GM18870 (cell line): ENCODE results near the gene DLG2.

Experiments used
- ATAC-seq: cut with Tn5 transposase; IDR thresholded peaks from one replicate; pipeline ENCODE4 v1.9.1; 2021; ENCODE audit warnings: moderate library complexity; ENCODE audit not compliant: unreplicated experiment

The DLG2 gene

DNA sequence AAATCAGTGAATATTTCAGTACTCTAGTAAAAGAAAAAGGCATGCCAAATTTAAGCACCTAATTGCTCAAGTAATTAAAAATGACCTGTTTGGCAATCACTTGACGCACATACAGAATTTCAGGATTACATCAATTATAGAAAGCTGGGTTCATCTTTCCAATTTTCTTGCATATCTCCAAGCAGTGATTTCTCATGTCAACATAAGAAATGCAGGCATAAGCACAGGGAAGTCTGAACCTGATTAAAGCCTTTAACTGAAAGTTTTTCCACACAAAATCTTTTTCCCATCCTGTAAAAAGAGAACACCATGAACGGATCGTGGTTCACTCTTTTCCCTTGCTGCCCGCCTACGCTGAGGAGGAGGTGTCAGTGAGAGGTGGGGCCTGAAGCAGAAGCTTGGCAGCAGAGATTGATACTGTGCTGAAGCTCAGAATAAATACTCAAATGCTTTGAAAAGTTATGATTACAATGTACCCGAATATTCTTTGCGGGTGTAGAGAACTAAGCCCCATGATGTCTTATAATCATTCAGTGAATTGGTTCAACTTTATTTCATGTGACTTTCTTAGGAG is 1636.9 kb downstream of the DLG2 start:
- ATAC-seq: no peak

DNA sequence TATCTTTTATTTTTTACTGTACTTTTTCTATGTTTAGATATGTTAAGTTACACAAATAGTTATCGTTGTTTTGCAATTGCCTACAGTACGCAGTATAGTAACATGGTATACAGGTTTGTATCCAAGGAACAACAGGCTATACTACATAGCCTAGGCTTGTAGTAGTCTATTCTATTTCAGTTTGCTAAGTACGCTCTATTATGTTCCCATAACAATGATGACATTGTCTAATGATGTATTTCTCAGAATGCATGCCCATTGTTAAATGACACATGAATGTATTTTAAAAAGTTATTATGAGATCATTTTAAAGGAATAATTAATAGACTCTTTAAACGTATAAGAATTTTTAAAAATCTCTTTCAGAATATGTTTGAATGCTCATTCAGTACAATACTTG is 1644.3 kb downstream of the DLG2 start:
- no peak for ATAC-seq

DNA sequence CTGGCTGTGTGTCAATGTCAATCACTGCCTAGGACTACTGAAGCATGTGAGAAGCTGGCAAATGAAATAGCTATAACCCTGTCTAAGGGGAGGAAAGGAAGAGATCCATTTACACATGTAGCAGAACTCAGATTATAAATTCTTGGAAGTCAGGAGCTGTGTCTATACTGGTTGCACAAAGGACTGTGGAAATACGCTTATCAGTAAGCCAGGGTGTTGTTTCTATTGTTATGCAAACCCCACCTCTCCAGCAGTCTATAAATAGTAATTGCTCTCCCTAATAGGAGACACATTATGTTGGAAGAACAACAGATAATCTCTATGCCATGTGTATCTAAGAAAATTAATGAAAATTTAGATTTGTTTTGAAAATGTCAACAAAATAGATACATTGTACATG is 1647.6 kb downstream of the DLG2 start:
- ATAC-seq: no peak

DNA sequence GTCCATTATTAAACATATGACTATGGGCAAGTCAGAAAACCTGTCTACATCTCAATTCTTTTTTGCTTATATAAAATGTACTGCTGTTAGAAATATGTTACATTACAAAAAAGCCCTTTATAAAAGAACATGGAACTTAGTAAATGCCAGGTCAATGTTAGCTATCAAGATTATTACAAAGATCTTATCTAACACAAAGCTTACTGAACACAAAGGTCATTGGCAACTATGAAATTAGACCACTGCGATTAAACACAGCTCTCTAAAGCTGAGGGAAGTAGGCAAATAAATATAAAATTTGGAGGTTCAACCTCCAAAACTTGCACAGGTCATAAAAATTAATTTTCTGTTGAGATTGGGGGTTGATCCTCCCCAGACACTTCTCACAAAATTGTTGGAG is 1648.2 kb downstream of the DLG2 start:
- ATAC-seq: no peak

DNA sequence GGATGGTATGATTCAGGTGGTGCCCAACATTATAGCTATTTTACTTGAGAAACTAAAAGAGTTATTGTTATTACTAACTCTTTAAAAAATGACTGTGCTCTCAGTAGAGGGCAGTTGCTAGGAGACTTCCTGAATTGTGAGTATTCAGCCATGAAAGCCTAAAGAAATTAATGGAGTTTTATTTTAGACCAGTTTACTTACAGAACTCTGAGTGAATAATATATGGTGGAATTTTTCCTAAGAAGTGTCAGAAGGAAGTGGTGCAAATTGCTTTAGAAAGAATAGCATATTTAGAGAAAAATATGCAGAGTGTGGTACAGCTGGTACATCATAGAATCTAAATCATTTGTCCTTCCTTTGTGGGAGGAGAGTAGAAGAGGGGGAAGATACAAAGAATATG is 1651.1 kb downstream of the DLG2 start:
- no peak for ATAC-seq

DNA sequence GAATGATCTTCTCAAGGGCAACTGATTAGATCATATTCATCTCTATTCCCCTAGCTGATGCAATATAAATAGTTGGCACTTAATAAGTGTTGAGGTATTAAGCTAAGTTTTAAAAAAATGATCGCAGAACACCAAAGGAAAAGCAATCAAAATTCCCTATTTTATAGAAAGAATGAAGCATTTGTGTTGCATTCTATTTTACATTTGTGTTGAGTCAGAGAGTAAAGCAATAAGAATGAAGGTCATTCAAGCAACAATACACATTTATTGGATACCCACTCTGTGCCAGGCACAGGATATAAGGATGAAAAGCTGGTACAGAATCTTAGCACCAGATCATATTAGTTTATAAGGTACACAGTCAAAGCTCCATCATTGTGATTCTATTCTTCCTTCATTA is 1654.6 kb downstream of the DLG2 start:
- no peak for ATAC-seq

DNA sequence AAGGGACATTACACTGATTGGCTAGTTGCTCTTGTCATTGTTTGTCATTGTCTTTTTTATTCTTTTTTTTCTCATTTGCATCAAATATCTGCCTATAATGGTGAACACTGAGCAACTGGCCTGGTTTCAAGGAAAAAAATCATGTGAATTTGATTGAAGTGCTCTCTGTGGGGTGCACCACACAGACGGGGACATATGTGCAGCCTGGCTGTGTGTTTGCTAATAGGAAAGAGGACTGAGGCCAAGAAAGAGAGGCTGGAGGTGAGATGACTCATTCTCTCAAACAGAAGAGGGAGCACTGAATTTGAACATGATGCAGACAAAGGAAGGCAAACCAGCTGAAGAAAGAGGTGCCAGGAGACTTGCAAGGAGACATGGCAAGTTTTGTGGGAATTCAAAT is 1656.1 kb downstream of the DLG2 start:
- no peak for ATAC-seq

DNA sequence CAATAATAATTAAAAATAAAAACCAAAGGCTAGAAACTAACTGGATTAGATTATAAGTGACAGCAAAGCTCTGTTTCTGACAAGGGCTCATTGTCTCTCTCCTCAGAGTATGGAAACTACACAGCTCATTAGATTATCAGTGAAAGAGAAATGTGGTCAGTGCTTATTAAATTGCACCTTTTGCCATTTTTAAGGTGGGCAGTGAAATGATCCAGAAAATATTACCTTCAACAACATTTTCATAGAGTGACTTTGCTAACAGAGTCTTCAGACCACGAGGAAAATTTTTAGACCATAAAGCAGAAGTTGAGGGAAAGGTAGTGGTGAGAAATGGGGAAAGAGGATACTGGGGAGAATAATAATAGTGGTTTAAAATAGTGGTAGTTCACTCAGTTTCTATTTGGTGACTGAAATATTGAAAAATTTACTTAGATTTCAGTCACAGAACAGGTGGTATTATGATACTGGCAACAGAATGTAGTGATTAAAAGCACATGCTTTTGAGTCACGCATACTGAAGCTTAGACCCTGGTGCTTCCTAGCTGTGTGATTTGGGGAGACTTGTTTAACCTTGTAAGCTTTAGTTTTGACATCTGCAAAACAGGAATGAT is 1657.0 kb downstream of the DLG2 start:
- ATAC-seq: peak; percentile 83

DNA sequence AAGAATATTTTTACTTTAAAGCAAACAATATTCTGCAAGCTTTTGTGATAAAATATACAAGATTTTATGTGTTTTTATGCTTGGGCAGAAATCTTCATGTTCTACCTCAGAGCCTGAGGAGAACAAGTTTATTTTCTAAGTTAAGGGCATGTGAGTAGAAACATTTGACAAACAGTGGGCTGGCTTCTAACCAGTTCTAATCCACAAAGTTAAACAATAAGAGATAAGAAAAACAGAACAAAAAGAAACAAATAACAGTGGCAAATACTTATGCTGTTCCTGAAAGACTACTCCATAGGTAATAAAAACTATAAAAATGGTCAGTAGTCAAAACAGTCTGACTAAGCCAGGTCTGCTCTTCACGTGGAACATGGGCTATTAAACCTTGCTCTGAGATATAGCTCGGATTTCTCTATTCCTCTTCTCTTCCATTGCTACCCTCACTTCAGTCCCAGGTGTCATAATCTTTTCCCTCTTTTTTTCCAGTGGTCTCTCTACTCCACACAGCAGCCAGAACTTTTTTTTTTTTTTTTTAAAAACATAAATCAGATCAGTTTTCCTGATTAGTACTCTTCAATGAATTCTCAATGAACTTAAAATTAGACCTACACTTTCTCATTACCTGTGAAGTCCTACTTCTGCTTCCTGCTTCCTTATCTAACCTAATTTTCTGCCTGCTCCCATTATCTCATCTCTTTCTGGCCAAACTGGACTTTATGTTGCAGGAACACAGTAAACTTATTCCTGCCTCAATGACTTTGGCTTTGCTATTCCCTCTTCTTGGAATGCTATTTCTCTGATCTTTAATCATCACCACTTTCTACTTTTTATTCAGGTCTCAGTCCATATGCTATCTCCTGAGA is 1669.9 kb downstream of the DLG2 start:
- ATAC-seq: no peak

DNA sequence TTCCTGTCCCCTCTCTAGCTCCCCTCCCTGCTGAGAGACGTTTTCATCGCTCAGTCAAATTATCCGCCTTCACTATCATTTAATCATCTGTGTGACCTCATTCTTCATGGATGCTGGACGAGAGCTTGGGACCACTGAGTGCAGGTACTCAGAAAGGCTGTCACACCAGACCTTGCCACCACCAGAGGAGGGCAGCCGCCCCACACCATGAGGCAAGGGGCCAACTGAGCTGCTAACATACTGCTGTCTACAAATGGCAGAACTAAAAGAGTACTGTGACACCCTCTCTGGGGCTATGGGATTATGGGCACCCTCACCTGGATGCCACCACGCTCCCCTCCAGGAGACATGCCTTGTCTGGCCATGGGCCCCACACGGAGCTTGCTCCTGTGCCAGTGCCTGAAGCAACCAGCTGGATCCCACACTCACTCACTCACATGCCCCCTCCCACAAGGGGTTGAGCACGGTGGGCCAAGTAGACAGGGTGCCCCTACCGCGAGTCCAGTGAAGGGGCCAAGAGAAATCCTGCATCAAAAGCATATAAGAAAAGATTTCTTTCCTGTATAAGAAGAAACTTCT is 1670.9 kb downstream of the DLG2 start:
- ATAC-seq: no peak

DNA sequence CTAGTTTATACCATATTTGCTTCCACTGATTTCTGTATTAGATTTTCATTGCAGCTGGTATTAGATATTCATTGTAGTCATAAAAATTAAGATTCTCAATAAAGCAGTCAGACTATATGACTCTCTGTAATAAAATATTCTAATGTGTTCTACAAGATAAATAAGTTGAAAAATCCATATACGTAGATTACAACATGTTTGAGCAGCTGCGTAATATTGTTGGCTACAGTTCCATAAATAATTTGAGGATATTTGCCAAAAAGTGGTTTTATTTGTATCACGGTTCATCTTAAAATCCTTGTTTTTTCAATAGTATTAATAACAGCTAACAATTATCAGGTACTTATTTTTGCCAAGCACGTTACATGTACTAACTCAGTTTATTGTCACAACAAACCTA is 1672.4 kb downstream of the DLG2 start:
- ATAC-seq: no peak

DNA sequence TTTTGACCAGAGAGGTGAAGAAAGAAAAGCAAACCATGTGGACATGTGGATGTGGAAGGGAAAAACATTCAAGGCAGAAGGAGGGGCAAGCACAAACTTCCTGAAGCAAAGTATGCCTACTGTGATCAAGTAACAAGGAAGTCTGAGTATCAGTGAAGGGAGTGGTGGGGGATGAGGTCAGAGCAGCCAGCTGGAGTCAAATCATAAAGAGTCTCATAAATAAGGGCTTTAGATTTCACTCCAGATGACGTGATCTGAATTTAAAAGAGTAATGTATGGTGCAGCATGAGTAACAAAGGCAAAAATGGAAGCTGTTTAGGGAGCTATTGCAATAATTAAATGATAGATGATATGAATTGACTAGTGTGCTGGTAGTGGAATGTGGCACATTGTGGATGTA is 1675.6 kb downstream of the DLG2 start:
- ATAC-seq: no peak

DNA sequence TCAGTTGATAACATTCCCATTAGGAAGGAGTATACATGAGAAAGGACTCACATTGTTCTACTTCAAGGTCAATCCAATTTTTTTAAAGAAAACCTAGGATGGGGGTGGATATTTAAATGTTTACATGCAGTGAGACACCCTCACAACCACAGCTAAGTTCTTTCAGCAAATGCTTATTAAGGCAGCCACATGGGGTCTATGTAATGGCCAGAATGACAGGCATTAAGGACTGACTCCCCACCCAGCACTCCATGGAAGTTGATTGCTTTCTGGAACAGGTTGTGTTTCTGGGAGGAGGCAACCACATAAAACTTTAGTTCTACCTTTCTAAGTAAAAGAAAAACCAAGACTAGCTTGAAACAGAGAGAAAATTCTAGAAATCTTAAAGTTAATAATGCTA is 1678.9 kb downstream of the DLG2 start:
- ATAC-seq: no peak

DNA sequence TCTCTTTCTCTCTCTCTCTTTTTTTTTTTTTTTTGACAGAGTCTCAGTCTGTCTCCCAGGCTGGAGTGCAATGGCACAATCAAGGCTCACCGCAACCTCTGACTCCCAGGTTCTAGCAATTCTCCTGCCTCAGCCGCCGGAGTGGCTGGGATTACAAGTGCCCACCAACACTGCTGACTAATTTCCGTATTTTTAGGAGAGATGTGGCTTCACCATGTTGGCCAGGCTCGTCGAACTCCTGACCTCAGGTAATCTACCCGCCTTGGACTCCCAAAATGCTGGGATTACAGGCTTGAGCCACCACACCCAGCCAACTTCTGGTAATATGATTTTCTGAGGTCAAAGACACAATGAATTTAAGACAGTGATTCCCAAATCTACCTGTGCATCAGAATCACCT is 1681.2 kb downstream of the DLG2 start:
- ATAC-seq: no peak

DNA sequence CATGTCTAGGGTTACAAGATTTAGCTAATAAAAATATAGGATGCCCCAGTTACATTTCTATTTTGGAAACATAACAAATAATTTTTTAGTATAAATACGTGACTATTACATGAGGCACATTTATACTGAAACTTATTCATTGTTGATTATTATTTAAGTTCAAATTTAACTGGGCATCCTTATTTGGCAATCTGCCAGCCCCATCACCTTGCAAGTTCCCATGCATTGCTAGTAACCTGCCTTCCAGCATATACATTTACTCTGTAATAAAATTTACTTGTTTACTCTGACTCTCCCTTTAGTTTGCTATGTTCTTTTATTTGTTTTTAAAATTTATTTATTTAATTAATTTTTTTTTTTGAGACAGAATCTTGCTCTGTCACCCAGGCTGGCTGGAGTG is 1686.1 kb downstream of the DLG2 start:
- ATAC-seq: no peak

DNA sequence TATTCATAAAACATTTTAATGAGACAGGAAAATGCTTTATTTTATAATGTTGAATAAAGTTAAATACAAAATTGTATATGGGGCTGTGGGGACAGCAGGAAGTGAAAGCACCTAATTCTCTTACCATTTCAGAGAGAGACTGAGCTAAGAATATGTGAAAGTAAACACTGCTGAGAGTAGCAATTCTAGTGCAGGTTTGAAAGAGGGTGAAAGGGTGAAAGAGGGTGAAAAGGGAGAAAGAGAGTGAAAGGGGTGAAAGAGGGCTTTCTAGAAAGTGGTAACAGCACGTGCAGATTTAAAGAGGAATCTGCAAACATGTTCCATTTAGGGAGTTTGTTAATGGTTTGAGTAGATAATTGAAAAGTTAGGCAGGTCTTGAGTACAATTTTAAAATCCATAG is 1689.0 kb downstream of the DLG2 start:
- no peak for ATAC-seq

DNA sequence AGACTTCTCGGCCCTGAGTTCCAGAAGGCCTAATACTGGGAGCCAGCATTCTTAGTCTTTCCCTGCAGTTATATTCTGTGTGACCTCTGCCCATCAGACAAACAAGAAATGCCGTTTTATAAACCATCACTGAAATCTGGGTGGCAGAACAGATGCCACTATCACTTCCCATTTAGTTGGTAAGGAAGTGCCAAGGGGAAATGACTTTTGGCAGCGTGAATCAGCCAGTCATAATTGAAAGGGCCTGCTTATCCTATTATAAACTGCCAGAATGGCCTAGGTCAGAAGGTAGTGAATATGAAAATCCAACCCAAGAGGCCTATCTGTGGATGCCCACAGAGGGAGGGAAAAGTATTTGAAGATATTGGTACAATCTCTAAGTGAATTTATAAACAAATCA is 1694.1 kb downstream of the DLG2 start:
- no peak for ATAC-seq

DNA sequence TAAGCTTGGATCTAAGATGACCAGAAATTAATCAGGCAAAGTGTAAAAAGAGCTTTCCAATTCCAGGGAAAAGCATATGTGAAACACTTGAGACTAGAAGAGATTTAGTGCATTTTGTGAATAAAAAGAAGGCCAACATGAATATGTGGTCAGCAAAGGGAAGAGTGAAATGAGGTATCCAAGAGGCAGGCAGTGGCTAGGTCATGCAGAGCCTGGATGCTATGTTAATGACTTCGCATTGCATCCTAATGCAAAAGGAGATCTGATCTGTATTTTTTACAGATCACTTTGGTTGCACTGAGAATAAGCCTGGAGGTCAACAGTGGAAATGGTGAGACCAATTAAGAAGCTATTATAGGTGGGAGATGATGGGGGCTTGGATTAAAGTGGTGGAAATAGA is 1699.7 kb downstream of the DLG2 start:
- ATAC-seq: no peak

DNA sequence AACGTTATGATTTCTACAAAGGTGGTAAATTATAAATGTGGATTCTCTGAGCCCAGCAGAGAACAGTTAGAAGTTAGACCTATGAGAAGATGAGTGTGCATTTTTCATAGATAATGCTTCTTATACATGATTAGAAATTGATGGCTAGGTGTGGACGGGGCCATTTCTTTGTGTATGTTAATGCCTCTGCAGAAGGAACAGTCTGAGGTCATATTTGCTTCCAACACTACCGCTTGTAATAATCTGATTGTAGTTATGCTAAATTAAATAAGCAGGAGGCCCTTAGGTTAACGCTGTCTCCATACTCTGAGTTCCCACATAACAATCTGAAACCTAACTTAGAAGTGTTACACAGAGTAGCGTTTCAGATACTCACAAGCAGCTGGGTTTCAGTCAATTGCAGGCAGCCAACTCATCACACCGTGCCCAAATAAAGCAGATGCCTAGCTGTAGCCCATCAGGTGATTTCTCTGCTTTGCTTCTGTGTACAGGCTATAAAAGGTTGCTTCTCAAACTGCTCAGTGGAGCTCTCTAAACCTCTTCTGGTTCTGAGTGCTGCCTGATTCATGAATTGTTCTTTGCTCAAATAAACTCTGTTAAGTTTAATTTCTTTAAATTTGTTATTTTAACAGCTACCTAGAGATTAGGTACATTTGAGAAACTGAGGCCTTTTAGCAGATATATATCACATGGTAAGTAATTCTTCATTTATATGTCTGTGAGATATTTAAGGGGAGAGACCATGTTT is 1702.2 kb downstream of the DLG2 start:
- no peak for ATAC-seq

DNA sequence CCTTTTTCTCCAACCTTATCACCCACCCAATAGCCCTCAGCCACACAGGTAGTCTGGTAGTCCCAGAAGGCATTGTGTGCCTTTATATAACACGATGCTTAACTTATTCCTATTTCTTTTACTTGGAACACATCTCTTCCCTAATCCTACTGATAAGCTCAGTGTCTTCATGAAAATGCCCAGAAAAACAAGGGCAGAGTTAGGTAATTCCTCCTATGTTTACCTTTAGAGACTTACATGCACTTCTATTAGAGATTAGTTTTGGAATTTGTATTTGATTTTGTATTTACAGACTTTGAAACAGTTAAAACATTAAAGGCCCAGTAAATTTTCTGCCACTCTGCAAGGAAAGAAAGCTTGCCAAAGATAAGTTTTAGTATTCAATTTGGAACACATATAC is 1703.2 kb downstream of the DLG2 start:
- ATAC-seq: no peak

DNA sequence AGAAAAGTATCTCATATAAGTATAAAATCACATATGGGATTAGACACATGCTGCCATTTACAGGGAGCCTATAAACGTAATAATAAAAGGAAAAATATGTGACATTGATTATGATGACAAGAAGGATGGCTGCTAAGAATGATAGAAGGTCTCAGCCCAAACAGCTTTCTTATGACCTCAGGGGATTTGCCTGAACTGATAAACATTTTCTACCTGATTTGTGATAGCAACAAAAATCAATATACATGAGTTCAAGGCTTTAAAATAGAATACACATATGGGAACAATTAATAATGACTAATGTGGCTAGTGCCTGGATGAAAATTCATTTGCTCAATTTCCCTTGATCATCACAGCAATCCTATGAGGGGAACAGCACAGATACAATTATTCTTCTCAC is 1704.2 kb downstream of the DLG2 start:
- ATAC-seq: no peak
